Measurements from ENCODE around the gene CCRL2. TPM values are rescaled to one million over a fixed set of nuclear protein-coding genes. Genes with fewer than 3 reads are reported as not detected.

The CCRL2 gene
- total and polyA plus RNA-seq, 9 of the 15 experiments (the other 6 are each of a cell fraction or from before 2014, with no cell fraction given) = 3.4 to 5.7 (median 4.0) TPM

DNA sequence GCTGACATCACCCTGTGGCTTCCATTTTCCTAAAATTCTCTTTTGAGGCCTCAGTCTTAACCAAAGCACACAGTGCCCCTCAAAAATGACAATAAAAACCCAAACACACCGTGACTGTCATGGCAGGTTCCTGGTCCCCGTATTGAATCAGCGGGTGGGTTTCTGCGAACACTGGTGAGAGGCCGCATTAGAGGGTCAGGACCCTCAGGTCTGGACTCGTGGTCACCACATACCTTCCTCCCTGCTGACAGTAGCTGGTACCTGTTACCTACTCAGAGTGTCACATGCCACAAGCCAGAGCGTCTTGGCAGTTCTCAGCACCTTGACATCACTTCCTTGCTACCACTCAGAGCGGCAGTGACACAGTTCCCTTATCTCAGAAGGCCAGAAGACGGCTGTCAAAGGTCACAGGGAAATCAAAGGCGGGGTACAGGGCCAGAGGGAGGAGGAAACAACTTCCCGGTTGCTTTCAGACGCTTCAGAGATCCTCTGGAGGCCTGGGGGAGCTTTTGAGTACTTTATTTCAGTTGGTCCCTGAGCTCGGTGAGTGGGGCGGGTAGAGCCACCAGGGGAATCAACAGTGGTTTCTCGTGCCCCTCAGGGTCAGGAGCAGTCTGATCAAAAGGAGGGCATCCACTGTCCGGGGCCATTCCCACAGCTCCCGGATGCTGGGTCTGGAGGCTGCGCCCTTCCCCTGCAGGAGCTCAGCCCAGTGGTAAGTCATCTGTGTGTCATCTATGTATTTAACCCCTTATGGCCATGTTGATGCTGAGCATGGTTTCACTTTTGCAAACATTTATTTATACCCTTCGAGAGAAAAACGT lies at the start of gene CCRL2, which contains the start of gene CCR5AS (continued):
- TF ChIP-seq HMGXB4 (CRISPR knock-in tag; IDR thresholded peaks at IDR 0.05) (no peak), FOXJ3 (CRISPR knock-in tag; IDR thresholded peaks at IDR 0.05) (no peak), RAD51 (IDR thresholded peaks at IDR 0.05; ENCODE audit: borderline replicate concordance, low read depth) (peak; percentile 81; the same call in 1 of the 2 replicates), ZNF511 (CRISPR knock-in tag; IDR thresholded peaks at IDR 0.05) (no peak), MECOM (CRISPR knock-in tag; IDR thresholded peaks at IDR 0.05) (peak; percentile 60; the same call in 1 of the 2 replicates), XRCC5 (IDR thresholded peaks at IDR 0.05; ENCODE audit: low read depth, low read length) (no peak; the same call in 1 of the 2 replicates), EWSR1 (IDR thresholded peaks at IDR 0.05; ENCODE audit: borderline replicate concordance, low read depth, partially characterized antibody) (no peak), ZNF318 (IDR thresholded peaks at IDR 0.05; ENCODE audit: borderline replicate concordance in 1 of 2, low read depth in 1 of 2) (peak in 1 of 2 experiments; percentile 83; a peak in 2 of 4 replicates), ZNF140 (CRISPR knock-in tag; IDR thresholded peaks at IDR 0.05) (no peak), CXXC5 (CRISPR knock-in tag; IDR thresholded peaks at IDR 0.05) (peak; percentile 90)
- TF ChIP-seq, protein P1, sequence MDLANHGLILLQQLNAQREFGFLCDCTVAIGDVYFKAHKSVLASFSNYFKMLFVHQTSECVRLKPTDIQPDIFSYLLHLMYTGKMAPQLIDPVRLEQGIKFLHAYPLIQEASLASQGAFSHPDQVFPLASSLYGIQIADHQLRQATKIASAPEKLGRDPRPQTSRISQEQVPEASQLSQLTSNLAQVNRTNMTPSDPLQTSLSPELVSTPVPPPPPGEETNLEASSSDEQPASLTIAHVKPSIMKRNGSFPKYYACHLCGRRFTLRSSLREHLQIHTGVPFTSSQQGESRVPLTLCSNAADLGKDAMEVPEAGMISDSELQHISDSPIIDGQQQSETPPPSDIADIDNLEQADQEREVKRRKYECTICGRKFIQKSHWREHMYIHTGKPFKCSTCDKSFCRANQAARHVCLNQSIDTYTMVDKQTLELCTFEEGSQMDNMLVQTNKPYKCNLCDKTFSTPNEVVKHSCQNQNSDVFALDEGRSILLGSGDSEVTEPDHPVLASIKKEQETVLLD (IDR thresholded peaks at IDR 0.05) = peak; percentile 23; the same call in 1 of the 2 replicates
- TF ChIP-seq, protein P2, sequence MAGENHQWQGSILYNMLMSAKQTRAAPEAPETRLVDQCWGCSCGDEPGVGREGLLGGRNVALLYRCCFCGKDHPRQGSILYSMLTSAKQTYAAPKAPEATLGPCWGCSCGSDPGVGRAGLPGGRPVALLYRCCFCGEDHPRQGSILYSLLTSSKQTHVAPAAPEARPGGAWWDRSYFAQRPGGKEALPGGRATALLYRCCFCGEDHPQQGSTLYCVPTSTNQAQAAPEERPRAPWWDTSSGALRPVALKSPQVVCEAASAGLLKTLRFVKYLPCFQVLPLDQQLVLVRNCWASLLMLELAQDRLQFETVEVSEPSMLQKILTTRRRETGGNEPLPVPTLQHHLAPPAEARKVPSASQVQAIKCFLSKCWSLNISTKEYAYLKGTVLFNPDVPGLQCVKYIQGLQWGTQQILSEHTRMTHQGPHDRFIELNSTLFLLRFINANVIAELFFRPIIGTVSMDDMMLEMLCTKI (IDR thresholded peaks at IDR 0.05; ENCODE audit: partially characterized antibody) = no peak
